ENCODE results near the gene GNPNAT1. TPM values are rescaled to one million over a fixed set of nuclear protein-coding genes. Genes with fewer than 3 reads are reported as not detected.

GNPNAT1 gene
- total and polyA plus RNA-seq, 2 donors (not counting 1 experiment from before 2014, with no cell fraction given): 2.1 to 7.8 TPM

DNA sequence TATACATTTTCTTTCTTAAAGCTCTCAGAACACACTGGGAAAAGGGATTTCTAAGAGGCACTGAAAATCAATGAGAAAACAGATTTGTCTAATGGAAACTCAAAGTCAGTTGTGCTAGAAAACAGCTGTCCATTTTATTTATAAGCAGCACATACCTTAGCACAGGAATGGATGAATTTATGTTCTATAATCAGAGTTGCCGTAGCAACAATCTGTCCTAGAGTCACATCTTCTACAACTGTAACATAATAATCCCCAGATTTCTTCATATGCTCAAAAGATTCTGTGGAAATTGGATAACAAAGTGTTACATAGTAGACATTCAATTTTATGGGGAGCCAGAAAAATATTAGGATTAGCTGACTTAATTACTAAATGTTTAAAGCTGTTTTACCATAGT is 9.8 kb downstream of the GNPNAT1 start:
- ChIA-PET CTCF (no interaction called here), POLR2A (no interaction called here)
- WGBS (ENCODE audit: insufficient coverage): no CpG with 5 or more reads among the region's 1 CpG
- Histone ChIP-seq H2AFZ (ENCODE audit: insufficient read depth, low read depth, low read length, poor library complexity, severe bottlenecking) (no peak overlapping the region), H4K20me1 (ENCODE audit: control insufficient read depth, insufficient read depth, low read length, poor library complexity, severe bottlenecking) (no peaks in the 10 kb centered on the region), H3K4me3 (ENCODE audit: control extremely low read depth in 1 of 5, extremely low read depth in 1 of 5, insufficient read depth in 1 of 5, low read depth in 2 of 5, low read length in 4 of 5) (no peak overlapping the region), H3K4me2 (replicated peaks; ENCODE audit: low read depth, low read length, poor library complexity, severe bottlenecking) (no peak overlapping the region), H3K27me3 (replicated peaks in 1 of 4; ENCODE audit: control extremely low read depth in 1 of 4, control insufficient read depth in 3 of 4, insufficient read depth in 4 of 4, low read length in 3 of 4) (no peaks in the 10 kb centered on the region), H3K9ac (ENCODE audit: low read length) (no peak overlapping the region), H3K27ac (ENCODE audit: low read length in 2 of 2) (no peak overlapping the region), H3K4me1 (ENCODE audit: control insufficient read depth in 2 of 2, insufficient read depth in 2 of 2, low read length in 2 of 2) (no peaks in the 10 kb centered on the region), H3K9me3 (ENCODE audit: control extremely low read depth in 1 of 3, control insufficient read depth in 2 of 3, insufficient read depth in 1 of 3, low read length in 2 of 3) (no peaks in the 10 kb centered on the region), H3K79me2 (ENCODE audit: control insufficient read depth, insufficient read depth, low read length) (peaks cover 2% of the 10 kb centered on the region), H3K36me3 (replicated peaks in 1 of 2; ENCODE audit: control extremely low read depth in 1 of 2, control insufficient read depth in 1 of 2, extremely low read depth in 1 of 2, insufficient read depth in 2 of 2, low read length in 1 of 2) (peaks cover 0 to 3% of the 10 kb centered on the region in 2 experiments)
- DNase-seq (no peak), ATAC-seq (ENCODE audit: low read depth) (no peak)
- Mint-ChIP-seq H3K27me3 (no peaks in the 10 kb centered on the region), H3K4me1 (peaks cover 1% of the 10 kb centered on the region), H3K4me3 (no peak overlapping the region), H3K9me3 (ENCODE audit: insufficient read depth) (no peaks in the 10 kb centered on the region), H3K27ac (no peak overlapping the region)
- intact Hi-C loops (cut with micrococcal nuclease): loop anchor here (10.0 kb wide), 1 partner anchor 797 kb away; the partner anchor contains the start of gene RTRAF
- TF ChIP-seq, protein P1, sequence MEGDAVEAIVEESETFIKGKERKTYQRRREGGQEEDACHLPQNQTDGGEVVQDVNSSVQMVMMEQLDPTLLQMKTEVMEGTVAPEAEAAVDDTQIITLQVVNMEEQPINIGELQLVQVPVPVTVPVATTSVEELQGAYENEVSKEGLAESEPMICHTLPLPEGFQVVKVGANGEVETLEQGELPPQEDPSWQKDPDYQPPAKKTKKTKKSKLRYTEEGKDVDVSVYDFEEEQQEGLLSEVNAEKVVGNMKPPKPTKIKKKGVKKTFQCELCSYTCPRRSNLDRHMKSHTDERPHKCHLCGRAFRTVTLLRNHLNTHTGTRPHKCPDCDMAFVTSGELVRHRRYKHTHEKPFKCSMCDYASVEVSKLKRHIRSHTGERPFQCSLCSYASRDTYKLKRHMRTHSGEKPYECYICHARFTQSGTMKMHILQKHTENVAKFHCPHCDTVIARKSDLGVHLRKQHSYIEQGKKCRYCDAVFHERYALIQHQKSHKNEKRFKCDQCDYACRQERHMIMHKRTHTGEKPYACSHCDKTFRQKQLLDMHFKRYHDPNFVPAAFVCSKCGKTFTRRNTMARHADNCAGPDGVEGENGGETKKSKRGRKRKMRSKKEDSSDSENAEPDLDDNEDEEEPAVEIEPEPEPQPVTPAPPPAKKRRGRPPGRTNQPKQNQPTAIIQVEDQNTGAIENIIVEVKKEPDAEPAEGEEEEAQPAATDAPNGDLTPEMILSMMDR (IDR thresholded peaks at IDR 0.05): no peak
- no peak for TF ChIP-seq EZH2 (IDR thresholded peaks at IDR 0.05; ENCODE audit: borderline replicate concordance, insufficient read depth, low read depth, low read length, poor library complexity, severe bottlenecking)

DNA sequence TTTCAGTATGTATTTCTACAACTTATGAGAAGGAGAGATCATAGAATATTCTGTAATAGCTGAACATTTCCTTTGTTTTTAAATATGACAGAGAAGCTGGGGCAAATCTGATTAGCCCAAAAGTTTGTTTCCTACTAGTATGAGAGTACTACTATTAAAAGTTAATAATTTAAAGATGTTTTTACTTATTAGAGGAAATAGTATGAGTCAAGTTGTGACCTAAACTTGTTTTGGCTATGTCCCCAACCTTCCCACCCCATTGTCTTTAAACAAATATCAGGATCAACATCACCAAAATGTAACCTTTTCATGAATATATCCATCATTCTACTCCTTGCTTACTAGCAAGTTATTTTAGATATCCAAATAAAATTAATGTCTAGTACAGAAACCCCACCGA is 10.5 kb downstream of the GNPNAT1 start:
- Histone ChIP-seq H3K9me3 (ENCODE audit: control extremely low read depth in 1 of 3, control insufficient read depth in 2 of 3, insufficient read depth in 1 of 3, low read length in 2 of 3) (no peaks in the 10 kb centered on the region), H2AFZ (ENCODE audit: insufficient read depth, low read depth, low read length, poor library complexity, severe bottlenecking) (no peak overlapping the region), H3K36me3 (replicated peaks in 1 of 2; ENCODE audit: control extremely low read depth in 1 of 2, control insufficient read depth in 1 of 2, extremely low read depth in 1 of 2, insufficient read depth in 2 of 2, low read length in 1 of 2) (peaks cover 0 to 3% of the 10 kb centered on the region in 2 experiments), H3K4me2 (replicated peaks; ENCODE audit: low read depth, low read length, poor library complexity, severe bottlenecking) (no peak overlapping the region), H3K4me3 (ENCODE audit: control extremely low read depth in 1 of 5, extremely low read depth in 1 of 5, insufficient read depth in 1 of 5, low read depth in 2 of 5, low read length in 4 of 5) (no peak overlapping the region), H3K4me1 (ENCODE audit: control insufficient read depth in 2 of 2, insufficient read depth in 2 of 2, low read length in 2 of 2) (no peaks in the 10 kb centered on the region), H3K79me2 (ENCODE audit: control insufficient read depth, insufficient read depth, low read length) (peaks cover under 1% of the 10 kb centered on the region), H3K9ac (ENCODE audit: low read length) (no peak overlapping the region), H3K27me3 (replicated peaks in 1 of 4; ENCODE audit: control extremely low read depth in 1 of 4, control insufficient read depth in 3 of 4, insufficient read depth in 4 of 4, low read length in 3 of 4) (no peaks in the 10 kb centered on the region), H3K27ac (ENCODE audit: low read length in 2 of 2) (no peak overlapping the region), H4K20me1 (ENCODE audit: control insufficient read depth, insufficient read depth, low read length, poor library complexity, severe bottlenecking) (no peaks in the 10 kb centered on the region)
- no peaks in the 10 kb centered on the region for H3K27me3 Mint-ChIP-seq
- no peak overlapping the region for H3K27ac Mint-ChIP-seq
- ChIA-PET POLR2A (no interaction called here), CTCF (no interaction called here)
- intact Hi-C loops (cut with micrococcal nuclease): loop anchor here (10.0 kb wide), 1 partner anchor 796 kb away; the partner anchor contains the start of gene RTRAF
- no peaks in the 10 kb centered on the region for H3K4me1 Mint-ChIP-seq
- ATAC-seq (ENCODE audit: low read depth) (no peak), DNase-seq (no peak)
- H3K4me3 Mint-ChIP-seq: no peak overlapping the region
- H3K9me3 Mint-ChIP-seq (ENCODE audit: insufficient read depth): no peaks in the 10 kb centered on the region
- TF ChIP-seq EZH2 (IDR thresholded peaks at IDR 0.05; ENCODE audit: borderline replicate concordance, insufficient read depth, low read depth, low read length, poor library complexity, severe bottlenecking): no peak
- TF ChIP-seq, protein P1 (IDR thresholded peaks at IDR 0.05): no peak
- WGBS (ENCODE audit: insufficient coverage): no CpG with 5 or more reads among the region's 1 CpG

Data from B cell (primary cell).